SU-DHL-6 (cell line): ENCODE data around the gene LRRN2.

Experiments
- H2AFZ ChIP-seq: fragments of 200-600 bp; sonication (generic); 2 replicates; pipeline ENCODE4 v1.6.1; 2014; ENCODE audit warnings: low read depth, mild to moderate bottlenecking, moderate library complexity, mixed read lengths, antibody characterized with exemption, low read length; ENCODE audit not compliant: severe bottlenecking
- H3F3A ChIP-seq: fragments of 200-600 bp; shearing (Covaris generic); 2 replicates; pipeline ENCODE4 v1.6.0; 2016; ENCODE audit warnings: antibody characterized with exemption, mild to moderate bottlenecking; ENCODE audit not compliant: insufficient read depth
- H3K27ac ChIP-seq: fragments of 200-600 bp; sonication (generic); 2 replicates; pipeline ENCODE4 v1.5.1; 2016; ENCODE audit warnings: low read depth, mild to moderate bottlenecking, low read length, moderate library complexity, mixed read lengths
- H3K27me3 ChIP-seq: fragments of 200-600 bp; sonication (generic), shearing (Covaris generic); 2 replicates; pipeline ENCODE4 v1.6.0; 2014; ENCODE audit warnings: mild to moderate bottlenecking, low read length
- H3K36me3 ChIP-seq: fragments of 200-600 bp; sonication (generic); 2 replicates; pipeline ENCODE4 v1.6.1; 2014; ENCODE audit warnings: mild to moderate bottlenecking, low read length, mixed read lengths
- H3K4me2 ChIP-seq: fragments of 300-600, 200-600 bp; shearing (Covaris generic), sonication (generic); 2 replicates; pipeline ENCODE4 v1.6.0; 2014; ENCODE audit warnings: low read length, low read depth, mild to moderate bottlenecking; ENCODE audit not compliant: poor library complexity, severe bottlenecking
- H3K4me3 ChIP-seq: fragments of 200-600 bp; sonication (generic); 2 replicates; pipeline ENCODE4 v1.5.1; 2014; ENCODE audit warnings: antibody characterized with exemption, low read length, mild to moderate bottlenecking, mixed read lengths; ENCODE audit not compliant: insufficient read depth, poor library complexity, severe bottlenecking
- H3K79me2 ChIP-seq: fragments of 200-600 bp; sonication (generic); 2 replicates; pipeline ENCODE4 v1.6.1; 2014; ENCODE audit warnings: mild to moderate bottlenecking, low read length, moderate library complexity; ENCODE audit not compliant: insufficient read depth
- H3K9ac ChIP-seq: fragments of 200-600 bp; sonication (generic); 2 replicates; pipeline ENCODE4 v1.7.0; 2014; ENCODE audit warnings: mild to moderate bottlenecking, low read length
- H3K9me2 ChIP-seq: fragments of 200-600 bp; sonication (generic); replicated peaks from 2 replicates; pipeline ENCODE4 v1.6.1; 2014; ENCODE audit warnings: low read length; ENCODE audit not compliant: insufficient read depth
- H3K9me3 ChIP-seq: fragments of 200-600 bp; sonication (generic); 2 replicates; pipeline ENCODE4 v1.6.1; 2014; ENCODE audit warnings: low read length, mixed read lengths; ENCODE audit not compliant: insufficient read depth
- H4K20me1 ChIP-seq: fragments of 200-600 bp; sonication (generic); 2 replicates; pipeline ENCODE4 v1.6.1; 2014; ENCODE audit warnings: low read depth, mild to moderate bottlenecking, antibody characterized with exemption, low read length, moderate library complexity, mixed read lengths
- CTCF ChIP-seq: fragments of 200-600 bp; sonication (generic); IDR thresholded peaks from one replicate; pipeline ENCODE4 v1.5.1; 2017; ENCODE audit warnings: antibody characterized with exemption, mild to moderate bottlenecking, low read length, moderate library complexity; ENCODE audit not compliant: insufficient read depth, poor library complexity, severe bottlenecking
- EZH2phosphoT487 ChIP-seq: fragments of 200-600 bp; sonication (generic), shearing (Covaris generic); conservative IDR thresholded peaks from 2 replicates; pipeline ENCODE4 v1.6.1; 2018; ENCODE audit warnings: mild to moderate bottlenecking, antibody characterized with exemption, low read length, moderate library complexity, mixed read lengths

LRRN2 gene

GRCh38 chr1:204712708-204713430 is 27.3 kb upstream of the LRRN2 start:
- H2AFZ ChIP-seq: no peak overlapping the region
- H3K79me2 ChIP-seq: no peaks in the 10 kb centered on the region
- no peaks in the 10 kb centered on the region for H3K27me3 ChIP-seq
- no peaks in the 10 kb centered on the region for H3K36me3 ChIP-seq
- no peaks in the 10 kb centered on the region for H3F3A ChIP-seq
- H3K27ac ChIP-seq: no peak overlapping the region
- H3K4me3 ChIP-seq: no peak overlapping the region
- no peaks in the 10 kb centered on the region for H4K20me1 ChIP-seq
- H3K9me2 ChIP-seq: no peaks in the 10 kb centered on the region
- no peak for TF ChIP-seq EZH2phosphoT487
- TF ChIP-seq CTCF: no peak
- no peak overlapping the region for H3K9ac ChIP-seq
- no peaks in the 10 kb centered on the region for H3K9me3 ChIP-seq
- H3K4me2 ChIP-seq: no peak overlapping the region

GRCh38 chr1:204711947-204712701 is 26.6 kb upstream of the LRRN2 start:
- no peaks in the 10 kb centered on the region for H3F3A ChIP-seq
- no peak overlapping the region for H2AFZ ChIP-seq
- no peak overlapping the region for H3K4me3 ChIP-seq
- no peaks in the 10 kb centered on the region for H4K20me1 ChIP-seq
- H3K9me3 ChIP-seq: no peaks in the 10 kb centered on the region
- H3K27me3 ChIP-seq: no peaks in the 10 kb centered on the region
- no peaks in the 10 kb centered on the region for H3K79me2 ChIP-seq
- no peak overlapping the region for H3K4me2 ChIP-seq
- no peak for TF ChIP-seq EZH2phosphoT487
- no peak for TF ChIP-seq CTCF
- H3K36me3 ChIP-seq: no peaks in the 10 kb centered on the region
- no peak overlapping the region for H3K9ac ChIP-seq
- H3K9me2 ChIP-seq: no peaks in the 10 kb centered on the region
- H3K27ac ChIP-seq: no peak overlapping the region

GRCh38 chr1:204711103-204711946 is 25.8 kb upstream of the LRRN2 start:
- Histone ChIP-seq H3K27me3 (no peaks in the 10 kb centered on the region), H3K9me2 (no peaks in the 10 kb centered on the region), H2AFZ (no peak overlapping the region), H3K36me3 (no peaks in the 10 kb centered on the region), H4K20me1 (no peaks in the 10 kb centered on the region), H3K27ac (no peak overlapping the region), H3K9ac (no peak overlapping the region), H3F3A (no peaks in the 10 kb centered on the region), H3K9me3 (no peaks in the 10 kb centered on the region), H3K79me2 (no peaks in the 10 kb centered on the region), H3K4me2 (no peak overlapping the region), H3K4me3 (no peak overlapping the region)
- TF ChIP-seq EZH2phosphoT487: no peak
- TF ChIP-seq CTCF: no peak
